NCI-H2196 treated with DMSO at 0.1 percent for 48 hours (cell line): ENCODE results near the gene F11R.
"Not testable (repeated sequence)": the region's sequence is repeated elsewhere in the genome, so short reads cannot be mapped to it uniquely, and the experiment has no call there.

Source experiments
- DNase-seq: peaks from one replicate; lab custom pipeline; 2025; ENCODE audit not compliant: unreplicated experiment; lab: John Stamatoyannopoulos, UW

F11R gene

GRCh38 chr1:161020509-161021164, at the start of gene F11R:
Gene F11R, minus strand, starts transcription at chr1:161021152. Its CDS starts 79 bp downstream, at chr1:161021073.
- DNase-seq = peak; percentile 58

- DNase-seq = no peak
Measured at GRCh38 chr1:161069731-161070270, 48.8 kb upstream of the F11R start, which contains the start of gene ARHGAP30. Gene ARHGAP30, minus strand, starts transcription at chr1:161069891. Its CDS starts 267 bp downstream, at chr1:161069624.

- no peak for DNase-seq
Measured at GRCh38 chr1:161069241-161069640, 48.3 kb upstream of the F11R start.

- no peak for DNase-seq
Measured at GRCh38 chr1:161068306-161069234, 47.6 kb upstream of the F11R start.

- no peak for DNase-seq
Measured at GRCh38 chr1:161066694-161067093, 45.7 kb upstream of the F11R start.

GRCh38 chr1:161065681-161066080, 44.7 kb upstream of the F11R start:
- not testable (repeated sequence) for DNase-seq

GRCh38 chr1:161063936-161064335, 43.0 kb upstream of the F11R start:
- not testable (repeated sequence) for DNase-seq

- DNase-seq = no peak
Measured at GRCh38 chr1:161061419-161061818, 40.5 kb upstream of the F11R start.

GRCh38 chr1:161059293-161059692, 38.3 kb upstream of the F11R start:
- DNase-seq = no peak

- no peak for DNase-seq
Measured at GRCh38 chr1:161054805-161055204, 33.9 kb upstream of the F11R start.

- no peak for DNase-seq
Measured at GRCh38 chr1:161054232-161054631, 33.3 kb upstream of the F11R start.

GRCh38 chr1:161052899-161053298, 31.9 kb upstream of the F11R start:
- DNase-seq = no peak

- DNase-seq = no peak
Measured at GRCh38 chr1:161051219-161051618, 30.3 kb upstream of the F11R start.

- no peak for DNase-seq
Measured at GRCh38 chr1:161048949-161049722, 28.2 kb upstream of the F11R start.

GRCh38 chr1:161047436-161048420, 26.8 kb upstream of the F11R start:
- DNase-seq = no peak

- no peak for DNase-seq
Measured at GRCh38 chr1:161046605-161047228, 25.8 kb upstream of the F11R start.

GRCh38 chr1:161045736-161046604, 25.0 kb upstream of the F11R start, which contains the start of gene USF1:
Gene USF1, minus strand, starts transcription at chr1:161045977. Its CDS starts 2,702 bp downstream, at chr1:161043275.
- peak; percentile 90 for DNase-seq
